GM12872 (cell line): Measurements from ENCODE around the gene USP13.

Experiments
- CTCF ChIP-seq: IDR thresholded peaks from 3 replicates; pipeline ENCODE4 v1.5.1; 2011; ENCODE audit warnings: low read depth, mild to moderate bottlenecking, low read length, moderate library complexity; ENCODE audit not compliant: insufficient read depth

Gene USP13

DNA sequence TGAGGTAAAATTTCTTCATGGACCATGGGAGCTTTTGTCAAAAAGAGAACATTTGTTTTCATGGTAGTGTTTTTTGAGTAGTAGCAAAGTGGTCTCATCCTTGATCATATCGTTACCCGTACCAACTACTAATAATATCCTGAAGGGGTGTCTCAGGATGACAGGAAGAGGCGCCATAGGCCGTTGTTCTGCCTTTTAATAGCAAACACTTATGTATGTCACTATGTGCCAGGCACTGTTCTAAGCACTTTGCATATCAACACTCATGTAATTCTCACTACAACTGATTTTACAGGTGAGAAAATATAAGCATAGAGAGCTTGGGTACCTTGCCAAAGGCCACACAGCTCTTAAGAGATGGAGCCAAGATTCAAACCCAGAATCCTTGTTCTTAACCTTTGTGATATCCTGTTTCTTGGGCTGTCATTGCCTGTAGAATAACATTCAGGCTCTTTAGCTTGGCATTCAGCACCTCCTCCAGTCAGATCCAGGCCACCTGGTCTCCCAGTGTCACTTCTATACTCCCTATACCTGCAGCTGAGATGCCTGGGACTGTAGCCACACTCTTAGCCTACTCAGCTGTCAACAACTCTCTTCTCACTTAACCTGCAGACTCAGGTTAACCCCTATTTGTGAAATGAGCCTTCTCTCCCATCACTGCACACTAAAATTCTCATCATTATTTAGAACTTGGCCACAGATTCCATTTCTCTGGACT is 113.7 kb downstream of the USP13 start:
- TF ChIP-seq CTCF = no peak

DNA sequence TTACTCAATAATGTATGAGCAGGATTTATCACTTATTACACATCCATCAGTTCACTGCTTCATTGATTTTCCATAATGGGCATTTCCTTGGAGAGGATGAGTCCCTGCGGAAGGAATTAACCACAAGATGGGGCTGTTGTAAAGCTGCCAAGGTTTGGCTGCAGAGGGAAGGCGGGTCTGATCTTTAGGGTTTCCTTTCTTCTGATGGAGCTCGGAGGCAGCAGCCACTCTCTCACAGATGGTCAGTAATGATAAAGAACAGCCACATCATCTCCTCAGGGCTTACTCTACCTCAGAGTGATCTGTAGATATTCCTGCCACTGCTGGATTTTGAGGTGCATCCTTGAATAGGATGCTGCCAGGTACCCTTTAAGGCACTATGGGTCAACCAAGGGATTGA is 115.2 kb downstream of the USP13 start:
- TF ChIP-seq CTCF = peak; percentile 35; the same call in 2 of the 3 replicates

- TF ChIP-seq CTCF = no peak
Observed at GRCh38 chr3:179769411-179770247, 116.8 kb downstream of the USP13 start.

- no peak for TF ChIP-seq CTCF
Observed at GRCh38 chr3:179771797-179772196, 119.0 kb downstream of the USP13 start.

DNA sequence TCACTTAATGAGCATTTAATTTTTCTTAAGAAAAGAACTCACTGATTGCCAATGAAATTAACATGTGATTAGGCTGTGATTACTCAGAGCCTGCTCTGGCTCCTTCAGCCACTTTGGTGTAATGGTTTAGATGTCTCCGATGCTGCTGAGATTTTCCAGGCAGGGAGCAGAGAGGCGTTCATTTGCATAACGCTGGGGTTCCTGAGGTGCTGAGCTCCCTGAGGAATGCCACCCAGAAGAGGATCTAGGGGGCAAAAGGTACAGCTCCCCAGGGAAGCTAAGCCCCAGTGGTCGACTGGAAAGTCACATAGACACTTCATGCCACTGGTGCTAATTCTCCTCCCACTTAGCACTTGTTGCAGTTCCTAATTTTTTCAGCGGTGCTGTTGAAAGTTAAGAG is 119.5 kb downstream of the USP13 start:
- TF ChIP-seq CTCF = no peak

DNA sequence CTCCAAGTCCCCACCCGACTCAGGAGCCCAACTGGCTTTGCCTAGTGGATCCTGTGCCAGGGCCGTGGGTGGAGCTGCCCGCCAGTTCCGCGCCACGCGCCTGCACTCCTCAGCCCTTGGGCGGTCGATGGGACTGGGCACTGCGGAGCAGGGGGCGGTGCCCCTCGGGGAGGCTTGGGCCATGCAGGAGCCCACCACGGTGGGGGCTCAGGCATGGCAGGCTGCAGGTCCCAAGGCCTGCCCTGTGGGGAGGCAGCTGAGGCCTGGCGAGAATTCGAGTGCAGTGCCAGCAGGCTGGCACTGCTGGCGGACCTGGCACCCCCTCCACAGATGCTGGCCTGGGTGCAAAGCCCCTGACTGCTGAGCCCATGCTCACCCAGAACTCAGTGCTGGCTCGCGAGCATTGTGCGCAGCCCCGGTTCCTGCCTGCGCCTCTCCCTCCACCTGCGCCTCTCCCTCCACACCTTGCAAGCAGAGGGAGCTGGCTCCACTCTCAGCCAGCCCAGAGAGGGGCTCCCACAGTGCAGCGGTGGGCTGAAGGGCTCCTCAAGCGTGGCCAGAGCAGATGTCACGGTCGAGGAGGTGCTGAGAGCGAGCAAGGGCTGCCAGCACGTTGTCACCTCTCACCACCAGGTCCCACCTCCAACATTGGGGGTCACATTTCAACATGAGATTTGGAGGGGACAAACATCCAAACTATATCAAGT is 122.7 kb downstream of the USP13 start:
- TF ChIP-seq CTCF = no peak

DNA sequence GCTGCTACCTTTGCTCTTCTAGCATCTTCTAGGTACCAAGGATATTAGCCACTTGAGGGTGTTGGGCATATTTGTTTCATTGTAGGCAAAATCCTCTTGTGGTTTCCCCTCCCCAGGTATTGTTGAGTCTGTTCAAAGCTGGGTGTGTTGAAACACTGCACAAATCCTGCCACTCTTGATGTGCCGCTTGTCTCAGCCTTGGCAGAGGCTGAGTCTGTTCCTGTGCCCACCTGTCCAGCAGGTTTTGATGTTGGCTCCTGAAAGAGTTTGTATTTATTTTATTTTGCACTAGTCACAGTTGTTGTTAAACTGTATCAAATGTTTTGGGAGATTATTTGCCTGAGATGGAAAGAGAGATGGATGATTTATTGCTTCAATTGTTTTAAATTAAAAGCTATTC is 136.2 kb downstream of the USP13 start:
- TF ChIP-seq CTCF = no peak
